ENCODE results near the gene TMSB15C.

Gene TMSB15C

DNA sequence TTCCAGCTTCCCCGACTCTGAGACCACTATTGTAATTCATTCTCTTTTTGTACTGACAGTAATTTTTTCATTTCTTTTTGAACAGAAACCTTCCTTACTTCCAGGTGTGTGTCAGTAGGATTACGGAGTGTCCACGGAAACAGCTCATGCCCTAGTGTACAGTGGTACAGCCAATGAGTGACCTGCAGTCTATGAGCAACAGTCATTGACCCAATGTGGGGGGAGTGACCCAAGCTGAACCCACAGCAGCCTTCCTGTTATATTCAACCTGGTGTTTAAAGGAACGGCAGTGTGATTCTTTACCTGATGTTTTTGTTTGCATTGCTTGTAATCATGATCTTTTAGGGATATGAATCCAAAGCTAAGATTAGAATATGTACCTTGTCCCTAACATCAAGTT is 35.0 kb downstream of the TMSB15C start:
- TF ChIP-seq, protein P1, sequence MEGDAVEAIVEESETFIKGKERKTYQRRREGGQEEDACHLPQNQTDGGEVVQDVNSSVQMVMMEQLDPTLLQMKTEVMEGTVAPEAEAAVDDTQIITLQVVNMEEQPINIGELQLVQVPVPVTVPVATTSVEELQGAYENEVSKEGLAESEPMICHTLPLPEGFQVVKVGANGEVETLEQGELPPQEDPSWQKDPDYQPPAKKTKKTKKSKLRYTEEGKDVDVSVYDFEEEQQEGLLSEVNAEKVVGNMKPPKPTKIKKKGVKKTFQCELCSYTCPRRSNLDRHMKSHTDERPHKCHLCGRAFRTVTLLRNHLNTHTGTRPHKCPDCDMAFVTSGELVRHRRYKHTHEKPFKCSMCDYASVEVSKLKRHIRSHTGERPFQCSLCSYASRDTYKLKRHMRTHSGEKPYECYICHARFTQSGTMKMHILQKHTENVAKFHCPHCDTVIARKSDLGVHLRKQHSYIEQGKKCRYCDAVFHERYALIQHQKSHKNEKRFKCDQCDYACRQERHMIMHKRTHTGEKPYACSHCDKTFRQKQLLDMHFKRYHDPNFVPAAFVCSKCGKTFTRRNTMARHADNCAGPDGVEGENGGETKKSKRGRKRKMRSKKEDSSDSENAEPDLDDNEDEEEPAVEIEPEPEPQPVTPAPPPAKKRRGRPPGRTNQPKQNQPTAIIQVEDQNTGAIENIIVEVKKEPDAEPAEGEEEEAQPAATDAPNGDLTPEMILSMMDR (IDR thresholded peaks at IDR 0.05; ENCODE audit: control insufficient read depth, insufficient read depth, low read depth, low read length, missing control alignments): no peak
- no peak overlapping the region for H3K4me3 ChIP-seq (ENCODE audit: control insufficient read depth, low read depth, low read length)
- no peak for DNase-seq (ENCODE audit: low read depth)

DNA sequence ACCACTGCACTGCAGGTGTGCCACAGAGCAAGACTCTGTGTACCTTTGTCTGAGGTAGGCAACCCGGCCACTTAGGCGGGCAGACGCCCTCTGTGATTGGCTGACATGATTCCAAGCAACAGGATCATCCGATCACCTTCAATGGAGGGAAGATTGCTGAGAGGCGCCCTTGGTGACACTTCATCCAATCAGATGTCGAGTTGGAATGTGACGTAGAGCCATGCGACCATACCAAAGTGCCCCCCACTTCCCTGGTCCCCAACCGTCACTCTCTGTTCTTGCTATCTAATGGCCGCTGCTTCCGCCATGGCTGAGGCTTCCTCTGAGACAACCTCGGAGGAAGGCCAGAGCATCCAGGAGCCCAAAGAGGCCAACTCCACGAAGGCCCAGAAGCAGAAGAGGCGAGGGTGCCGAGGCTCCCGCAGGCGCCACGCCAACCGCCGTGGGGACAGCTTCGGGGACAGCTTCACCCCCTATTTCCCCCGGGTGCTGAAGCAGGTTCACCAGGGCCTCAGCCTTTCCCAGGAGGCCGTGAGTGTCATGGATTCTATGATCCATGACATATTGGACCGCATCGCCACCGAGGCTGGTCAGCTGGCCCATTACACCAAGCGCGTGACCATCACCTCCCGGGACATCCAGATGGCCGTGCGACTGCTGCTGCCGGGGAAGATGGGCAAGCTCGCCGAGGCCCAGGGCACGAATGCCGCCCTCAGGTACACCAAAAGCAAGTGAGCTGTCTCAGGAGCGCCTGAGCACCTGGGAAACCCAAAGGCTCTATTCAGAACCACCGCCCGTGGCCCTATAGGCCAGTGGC is 36.1 kb downstream of the TMSB15C start, which contains the start of gene H2BW2:
H2BW2 (plus strand) TSS at position 268 of the 817 bp plus-strand sequence; CDS start at position 307, 39 bp downstream.
- TF ChIP-seq, protein P1 (IDR thresholded peaks at IDR 0.05; ENCODE audit: control insufficient read depth, insufficient read depth, low read depth, low read length, missing control alignments): no peak
- H3K4me3 ChIP-seq (ENCODE audit: control insufficient read depth, low read depth, low read length): no peak within 1 kb of the TSS
- DNase-seq (ENCODE audit: low read depth): no peak

Measured in AG09309 (cell line).